Breast epithelium (tissue), 4 donors: ENCODE results near the gene CYP24A1. TPM values are rescaled to one million over a fixed set of nuclear protein-coding genes. Genes with fewer than 3 reads are reported as not detected.

ENCODE experiments used
- DNase-seq, 2 donors: peaks; one replicate each; pipeline ENCODE4 v3.0.0-alpha.2; 2019; ENCODE audit warnings: low spot score in 2 of 2
- H3K27ac ChIP-seq, 2 donors: fragments of 200-600 bp; sonication (generic) in 1 of 2; one replicate each; pipeline ENCODE4 v1.5.1; 2016 to 2019; ENCODE audit warnings: mild to moderate bottlenecking in 1 of 2
- H3K27me3 ChIP-seq, 2 donors: fragments of 200-600 bp; sonication (generic) in 1 of 2; one replicate each; pipeline versions ENCODE4 v1.5.1 to v1.6.0; 2017 to 2019; ENCODE audit warnings: control low read depth in 1 of 2, mild to moderate bottlenecking in 1 of 2
- H3K36me3 ChIP-seq: fragments of 200-600 bp; one replicate; pipeline ENCODE4 v1.5.1; 2019
- H3K4me1 ChIP-seq, 2 donors: fragments of 200-600 bp; sonication (generic); one replicate each; pipeline ENCODE4 v1.5.1; 2016 to 2019; ENCODE audit warnings: control low read depth in 1 of 2
- H3K4me3 ChIP-seq, 3 donors: fragments of 200-600 bp; sonication (generic); 1 replicate in 2 of 3; 2 replicates in 1 of 3; pipeline ENCODE4 v1.5.1; 2016 to 2019; ENCODE audit warnings: mild to moderate bottlenecking in 3 of 3, moderate library complexity in 2 of 3
- H3K9me3 ChIP-seq, 2 donors: fragments of 200-600 bp; sonication (generic) in 1 of 2; one replicate each; pipeline ENCODE4 v1.5.1; 2016 to 2019; ENCODE audit warnings: control low read depth in 1 of 2
- POLR2A ChIP-seq: fragments of 450-650 bp; IDR thresholded peaks from one replicate; pipeline ENCODE4 v1.6.1; 2016; ENCODE audit warnings: antibody characterized with exemption, mild to moderate bottlenecking, moderate library complexity
- POLR2AphosphoS5 ChIP-seq, 3 donors: sonication (generic); formaldehyde crosslinking; IDR thresholded peaks; one replicate each; pipeline ENCODE4 v1.6.1; 2017; ENCODE audit warnings: antibody characterized with exemption in 3 of 3
- intact Hi-C: fragments of 100-400 bp; cut with DNase I; formaldehyde crosslinking; loops from one replicate; pipeline ENCODE4 v1.15.1; 2023; ENCODE audit warnings: low total_unique reads
- total RNA-seq, 3 donors: library from RNA; depleted of rRNA; stranded (reverse); fragments of >200 nt; gene quantifications; one replicate each; pipeline ENCODE4 v1.1.0, GENCODE V29; 2016
- TF ChIP-seq, protein P1 (sequence below), 3 donors: fragments of 450-650 bp; IDR thresholded peaks; one replicate each; pipeline ENCODE4 v1.5.1; 2016 to 2017; ENCODE audit warnings: antibody characterized with exemption in 3 of 3, mild to moderate bottlenecking in 3 of 3, moderate library complexity in 3 of 3

Gene CYP24A1
- total RNA-seq, 3 donors from 2014 or later: 2.0 to 6.4 TPM; not detected in 1

DNA sequence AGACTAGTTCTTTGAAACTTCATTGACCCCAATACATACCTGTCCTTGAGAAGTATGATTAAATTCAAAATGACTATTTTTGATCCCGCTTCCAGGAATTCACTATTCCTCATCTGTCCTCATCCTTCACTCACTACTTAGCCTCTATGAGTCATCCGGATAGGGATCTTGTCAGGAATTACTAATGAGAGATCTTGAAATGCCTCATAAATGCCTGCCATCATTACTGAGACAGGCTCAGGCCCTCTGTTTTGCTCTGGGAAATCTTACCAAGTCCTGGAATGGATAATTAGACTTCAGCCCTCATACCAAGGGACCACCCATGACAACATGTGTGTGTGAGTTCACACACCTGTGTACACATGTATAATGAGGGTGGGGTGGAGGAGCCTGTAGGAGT, 2.8 kb upstream of the CYP24A1 start:
- intact Hi-C loops: no loop called here
- Histone ChIP-seq H3K9me3 (no peaks in the 10 kb centered on the region), H3K4me1 (no peaks in the 10 kb centered on the region), H3K36me3 (no peaks in the 10 kb centered on the region), H3K27ac (no peak overlapping the region), H3K4me3 (no peak overlapping the region), H3K27me3 (peaks cover 15 to 33% of the 10 kb centered on the region in 2 donors)
- TF ChIP-seq POLR2A: no peak
- DNase-seq: no peak

DNA sequence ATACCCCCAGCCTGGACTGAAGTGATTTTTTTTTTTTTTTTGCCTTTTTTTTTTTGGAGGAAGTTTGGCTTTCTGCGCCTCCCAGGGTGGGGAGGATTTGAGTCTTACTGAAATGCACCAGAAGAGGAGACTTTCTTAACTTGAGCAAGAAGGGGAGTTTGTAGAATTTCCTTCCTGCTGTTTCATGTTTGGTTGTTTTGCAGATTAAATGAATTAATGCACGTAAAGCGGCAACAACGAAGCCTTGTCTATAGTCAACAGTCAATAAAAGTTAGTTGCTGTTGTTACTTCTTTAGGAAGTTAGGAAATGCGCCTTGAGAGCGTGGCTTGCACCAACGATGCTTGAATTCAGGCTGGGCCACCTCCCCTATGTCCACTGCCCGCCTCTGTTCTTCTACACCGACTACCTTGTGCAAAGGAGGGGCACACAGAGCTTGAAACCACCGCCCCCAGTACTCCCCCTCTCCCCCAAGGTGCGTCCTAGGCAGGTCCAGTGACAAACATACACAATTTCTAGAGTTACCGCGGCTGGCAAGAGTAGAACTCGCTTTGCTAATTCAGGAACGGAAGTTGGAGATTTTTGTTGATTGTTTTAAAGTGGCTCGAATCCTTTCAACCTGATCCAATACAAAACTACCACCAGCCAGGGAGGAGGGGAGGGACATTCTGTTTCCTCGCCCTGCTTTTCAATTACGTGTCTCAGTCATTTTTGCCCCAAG, 830 bp upstream of the CYP24A1 start:
- intact Hi-C loops: no loop called here
- peak overlapping the region in 2 of 3 donors; percentile 40 to 61 for H3K4me3 ChIP-seq
- no peak overlapping the region for H3K27ac ChIP-seq
- no peak for TF ChIP-seq POLR2A
- TF ChIP-seq, protein P1, sequence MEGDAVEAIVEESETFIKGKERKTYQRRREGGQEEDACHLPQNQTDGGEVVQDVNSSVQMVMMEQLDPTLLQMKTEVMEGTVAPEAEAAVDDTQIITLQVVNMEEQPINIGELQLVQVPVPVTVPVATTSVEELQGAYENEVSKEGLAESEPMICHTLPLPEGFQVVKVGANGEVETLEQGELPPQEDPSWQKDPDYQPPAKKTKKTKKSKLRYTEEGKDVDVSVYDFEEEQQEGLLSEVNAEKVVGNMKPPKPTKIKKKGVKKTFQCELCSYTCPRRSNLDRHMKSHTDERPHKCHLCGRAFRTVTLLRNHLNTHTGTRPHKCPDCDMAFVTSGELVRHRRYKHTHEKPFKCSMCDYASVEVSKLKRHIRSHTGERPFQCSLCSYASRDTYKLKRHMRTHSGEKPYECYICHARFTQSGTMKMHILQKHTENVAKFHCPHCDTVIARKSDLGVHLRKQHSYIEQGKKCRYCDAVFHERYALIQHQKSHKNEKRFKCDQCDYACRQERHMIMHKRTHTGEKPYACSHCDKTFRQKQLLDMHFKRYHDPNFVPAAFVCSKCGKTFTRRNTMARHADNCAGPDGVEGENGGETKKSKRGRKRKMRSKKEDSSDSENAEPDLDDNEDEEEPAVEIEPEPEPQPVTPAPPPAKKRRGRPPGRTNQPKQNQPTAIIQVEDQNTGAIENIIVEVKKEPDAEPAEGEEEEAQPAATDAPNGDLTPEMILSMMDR (IDR thresholded peaks at IDR 0.05): no peak
- TF ChIP-seq POLR2AphosphoS5 (IDR thresholded peaks at IDR 0.05): no peak
- H3K9me3 ChIP-seq: no peaks in the 10 kb centered on the region
- H3K36me3 ChIP-seq: no peaks in the 10 kb centered on the region
- no peaks in the 10 kb centered on the region for H3K4me1 ChIP-seq
- H3K27me3 ChIP-seq: peaks cover 15 to 41% of the 10 kb centered on the region in 2 donors
- no peak for DNase-seq

DNA sequence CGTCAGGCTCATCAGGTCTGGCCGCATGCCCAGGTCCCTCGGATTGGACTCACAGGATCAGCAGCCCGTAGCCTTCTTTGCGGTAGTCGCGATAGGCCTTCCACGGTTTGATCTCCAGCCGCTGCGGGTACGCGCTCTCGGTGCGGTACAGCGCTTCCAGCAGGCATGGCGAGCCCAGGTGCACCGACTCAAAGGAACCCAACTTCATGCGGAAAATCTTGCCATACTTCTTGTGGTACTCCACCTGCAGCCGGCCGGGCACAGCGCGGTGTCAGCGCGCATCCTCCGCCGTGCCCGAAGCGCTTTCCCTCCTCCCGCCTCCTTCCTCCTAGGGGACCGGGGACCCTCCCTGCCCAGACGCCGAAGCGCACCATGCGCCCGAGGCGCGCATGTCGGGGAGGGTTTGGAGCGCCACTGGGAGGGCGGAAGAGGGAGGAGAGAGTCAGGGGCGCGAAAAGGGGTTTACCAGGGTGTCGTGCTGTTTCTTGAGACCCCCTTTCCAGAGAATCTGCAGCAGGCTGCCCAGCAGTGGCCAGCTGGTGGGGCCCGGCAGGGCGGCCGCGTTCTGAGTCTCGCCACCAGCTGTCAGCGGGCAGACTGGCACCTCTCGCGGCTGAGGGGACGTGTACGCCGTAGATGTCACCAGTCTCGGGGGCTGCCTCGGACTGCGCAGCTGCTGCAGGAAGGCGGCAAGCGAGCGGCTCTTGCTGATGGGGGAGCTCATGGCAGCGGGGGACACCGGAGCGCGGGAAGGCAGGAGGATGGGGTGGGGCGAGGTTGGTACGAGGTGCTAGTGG, 732 bp downstream of the CYP24A1 start:
- Histone ChIP-seq H3K4me1 (no peaks in the 10 kb centered on the region), H3K9me3 (no peaks in the 10 kb centered on the region), H3K36me3 (no peaks in the 10 kb centered on the region), H3K27me3 (peaks cover 15 to 47% of the 10 kb centered on the region in 2 donors), H3K27ac (no peak overlapping the region), H3K4me3 (peak overlapping the region in 2 of 3 donors; percentile 40 to 61)
- no peak for TF ChIP-seq POLR2A
- TF ChIP-seq, protein P1 (IDR thresholded peaks at IDR 0.05): no peak
- TF ChIP-seq POLR2AphosphoS5 (IDR thresholded peaks at IDR 0.05): no peak
- no peak for DNase-seq
- intact Hi-C loops: no loop called here

DNA sequence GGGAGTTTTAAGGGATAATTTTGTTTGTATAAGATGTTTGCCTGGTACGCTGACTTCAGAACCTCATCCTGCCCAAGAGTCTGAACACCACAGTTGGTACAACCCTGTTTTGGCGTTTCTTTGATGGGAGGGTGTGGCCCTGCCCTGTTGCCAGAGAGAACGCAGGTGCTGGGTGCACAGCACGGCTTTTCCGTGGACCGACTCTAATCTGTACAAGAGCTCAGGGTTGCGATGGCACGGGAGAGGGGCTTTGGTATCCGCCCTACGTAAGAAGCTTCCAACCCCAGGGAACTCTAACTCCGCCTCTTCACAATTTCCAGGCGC, 1.3 kb downstream of the CYP24A1 start:
- intact Hi-C loops: no loop called here

DNA sequence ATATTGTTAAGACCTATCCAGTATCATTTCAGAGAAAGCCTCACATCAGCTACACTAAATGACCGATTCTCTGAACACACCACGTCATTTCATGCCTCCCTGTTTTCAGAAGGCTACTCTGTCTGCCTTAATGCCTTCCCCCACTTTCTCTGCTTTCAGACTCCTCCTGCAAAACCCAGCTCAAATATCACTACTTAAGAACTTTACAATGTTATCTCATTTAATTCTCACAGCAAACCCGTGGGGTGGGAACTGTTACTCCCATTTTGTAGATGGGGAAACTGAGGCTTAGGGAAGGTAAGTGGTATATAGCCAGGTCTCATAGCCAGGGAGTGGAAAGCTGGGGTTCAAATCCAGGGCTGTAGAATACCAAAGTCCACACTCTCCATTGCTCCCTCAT, 2.8 kb downstream of the CYP24A1 start:
- no peaks in the 10 kb centered on the region for H3K4me1 ChIP-seq
- no peak overlapping the region for H3K27ac ChIP-seq
- H3K4me3 ChIP-seq: no peak overlapping the region
- no peaks in the 10 kb centered on the region for H3K9me3 ChIP-seq
- no peak for TF ChIP-seq POLR2A
- TF ChIP-seq POLR2AphosphoS5 (IDR thresholded peaks at IDR 0.05): no peak
- TF ChIP-seq, protein P1 (IDR thresholded peaks at IDR 0.05): no peak
- H3K36me3 ChIP-seq: no peaks in the 10 kb centered on the region
- H3K27me3 ChIP-seq: peaks cover 15 to 50% of the 10 kb centered on the region in 2 donors
- intact Hi-C loops: no loop called here
- no peak for DNase-seq

More for the DNA sequence above, 1.3 kb downstream of the CYP24A1 start:
- peaks cover 15 to 50% of the 10 kb centered on the region in 2 donors for H3K27me3 ChIP-seq
- H3K27ac ChIP-seq: no peak overlapping the region
- H3K4me3 ChIP-seq: peak overlapping the region in 2 of 3 donors; percentile 40 to 61
- no peak for DNase-seq
- TF ChIP-seq POLR2AphosphoS5 (IDR thresholded peaks at IDR 0.05) (no peak), POLR2A (no peak)
- no peaks in the 10 kb centered on the region for H3K36me3 ChIP-seq
- no peaks in the 10 kb centered on the region for H3K9me3 ChIP-seq
- no peaks in the 10 kb centered on the region for H3K4me1 ChIP-seq

DNA sequence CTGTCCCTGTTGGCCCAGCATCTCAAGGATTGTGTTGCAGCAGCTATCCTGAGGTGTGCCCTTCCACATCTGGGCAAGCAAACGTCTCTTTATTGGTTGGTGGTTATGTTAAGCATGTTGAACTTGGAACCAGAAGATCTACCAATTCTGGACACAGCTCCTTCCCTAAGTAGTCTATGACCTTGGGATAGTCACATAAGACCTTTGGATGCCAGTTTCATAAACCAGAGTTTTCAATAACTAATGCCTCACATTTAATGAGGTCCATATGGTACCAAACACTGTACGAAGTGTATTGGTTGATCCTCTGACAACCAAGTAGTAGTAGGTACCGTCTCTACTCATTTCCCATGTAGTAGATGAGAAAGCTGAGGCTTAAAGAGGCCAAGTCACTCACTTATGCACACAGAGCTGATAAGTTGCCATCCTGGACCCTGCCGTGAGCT, 3.7 kb downstream of the CYP24A1 start:
- Histone ChIP-seq H3K27me3 (peaks cover 15 to 49% of the 10 kb centered on the region in 2 donors), H3K27ac (no peak overlapping the region), H3K4me1 (no peaks in the 10 kb centered on the region), H3K9me3 (no peaks in the 10 kb centered on the region), H3K36me3 (no peaks in the 10 kb centered on the region), H3K4me3 (no peak overlapping the region)
- TF ChIP-seq POLR2A (no peak), POLR2AphosphoS5 (IDR thresholded peaks at IDR 0.05) (no peak)
- TF ChIP-seq, protein P1 (IDR thresholded peaks at IDR 0.05): no peak
- intact Hi-C loops: no loop called here
- no peak for DNase-seq
